BJ (cell line): ENCODE data around the gene CKAP4. TPM values are rescaled to one million over a fixed set of nuclear protein-coding genes. Genes with fewer than 3 reads are reported as not detected.
A peak's percentile ranks its signal among the peaks of the same experiment; 100 is the strongest.
"Not testable (repeated sequence)": the region's sequence is repeated elsewhere in the genome, so short reads cannot be mapped to it uniquely, and the experiment has no call there.

Experiments used
- CTCF ChIA-PET: fragments of 350-600 bp; formaldehyde crosslinking; extraction: SDS; loops from one replicate; lab custom pipeline; 2021; ENCODE audit warnings: antibody characterized with exemption, inconsistent platforms; lab: Yijun Ruan, JAX
- POLR2A ChIA-PET: fragments of 300-600 bp; sonication (Branson Sonifier 250); formaldehyde crosslinking; extraction: SDS; loops from one replicate; lab custom pipeline; 2021; ENCODE audit warnings: antibody characterized with exemption; lab: Charles Lee
- DNase-seq: peaks from one replicate; pipeline ENCODE4 v3.0.0-alpha.2; 2011; ENCODE audit warnings: low read depth
- H3K27me3 ChIP-seq: 2 replicates; pipeline ENCODE4 v1.6.0; 2011; ENCODE audit warnings: low read length; ENCODE audit not compliant: control insufficient read depth, insufficient read depth
- H3K36me3 ChIP-seq: 2 replicates; pipeline ENCODE4 v1.5.1; 2011; ENCODE audit warnings: low read length; ENCODE audit not compliant: control insufficient read depth, insufficient read depth
- H3K4me3 ChIP-seq: 2 replicates; pipeline ENCODE4 v1.5.1; 2011; ENCODE audit warnings: low read depth, mild to moderate bottlenecking, control low read depth, low read length
- CTCF ChIP-seq: IDR thresholded peaks from 2 replicates; pipeline ENCODE4 v1.5.1; 2011; ENCODE audit warnings: low read depth, mild to moderate bottlenecking, control low read depth, inconsistent platforms, low read length, moderate library complexity; ENCODE audit not compliant: insufficient read depth
- polyA plus RNA-seq: library from polyadenylated mRNA; depleted of rRNA; stranded (reverse); fragments of >200 nt; gene quantifications from 2 replicates; pipeline ENCODE4 v1.2.3, GENCODE V29; 2011

CKAP4 gene
- polyA plus RNA-seq, 1 experiment = 315 TPM

DNA sequence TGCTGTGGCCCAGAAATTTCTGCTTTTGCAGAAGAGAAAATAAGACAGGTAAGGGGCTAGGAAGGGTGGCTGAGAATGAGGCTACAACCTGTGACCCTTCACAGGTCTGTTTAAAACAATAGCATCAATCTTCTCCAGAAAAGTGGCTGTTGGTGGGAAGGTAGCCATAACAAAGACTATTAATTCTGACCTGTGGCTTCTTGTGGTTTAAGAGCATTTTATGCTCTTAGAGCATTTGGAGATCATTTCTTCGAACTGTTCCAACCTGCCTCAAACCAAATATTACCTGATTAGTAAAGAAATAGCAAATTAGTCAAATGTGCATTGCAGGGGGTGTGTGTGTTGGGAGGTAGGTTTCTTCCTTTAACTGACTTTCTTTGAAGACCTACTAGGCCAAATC, 39.5 kb upstream of the CKAP4 start:
- CTCF ChIA-PET = no interaction called here
- no peak for TF ChIP-seq CTCF
- Histone ChIP-seq H3K36me3 (no peaks in the 10 kb centered on the region), H3K4me3 (no peak overlapping the region), H3K27me3 (peaks cover 2% of the 10 kb centered on the region)
- DNase-seq = no peak
- POLR2A ChIA-PET = no interaction called here

DNA sequence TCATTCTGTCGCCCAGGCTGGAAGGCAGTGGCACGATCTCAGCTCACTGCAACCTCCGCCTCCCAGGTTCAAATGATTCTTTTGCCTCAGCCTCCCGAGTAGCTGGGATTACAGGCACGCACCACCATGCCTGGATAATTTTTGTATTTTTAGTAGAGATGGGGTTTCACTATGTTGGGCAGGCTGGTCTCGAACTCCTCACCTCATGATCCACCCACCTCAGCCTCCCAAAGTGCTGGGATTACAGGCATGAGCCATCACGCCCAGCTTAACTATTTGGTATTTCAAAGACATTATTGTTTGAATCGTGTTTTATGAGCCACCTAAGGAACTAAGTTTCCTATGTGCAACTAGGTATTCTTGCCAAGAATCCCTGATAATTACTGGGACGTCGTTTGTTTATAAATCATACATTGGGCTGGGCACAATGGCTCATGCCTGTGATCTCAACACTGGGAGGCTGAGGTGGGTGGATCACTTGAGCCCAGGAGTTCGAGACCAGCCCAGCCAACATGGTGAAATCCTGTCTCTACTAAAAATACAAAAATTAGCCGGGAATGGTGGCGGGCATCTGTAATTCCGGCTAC, 38.8 kb upstream of the CKAP4 start:
- DNase-seq, H3K36me3 ChIP-seq, H3K27me3 ChIP-seq, POLR2A ChIA-PET, H3K4me3 ChIP-seq: not testable (repeated sequence)
- CTCF ChIA-PET = interaction anchor here (0.7 to 10.1 kb wide), 2 partner anchors 30 to 58 kb away, joined by 4 to 153 read pairs; no protein-coding TSS in a partner anchor

GRCh38 chr12:106285982-106286381, 38.2 kb upstream of the CKAP4 start:
- H3K36me3 ChIP-seq = no peaks in the 10 kb centered on the region
- CTCF ChIA-PET = interaction anchor here (0.5 to 10.1 kb wide), 3 partner anchors 30 to 915 kb away, joined by 3 to 153 read pairs (median 4); no protein-coding TSS in a partner anchor
- DNase-seq = no peak
- peaks cover 2% of the 10 kb centered on the region for H3K27me3 ChIP-seq
- POLR2A ChIA-PET = no interaction called here
- H3K4me3 ChIP-seq = no peak overlapping the region
- TF ChIP-seq CTCF = no peak

- Histone ChIP-seq H3K36me3 (no peaks in the 10 kb centered on the region), H3K27me3 (peaks cover 2% of the 10 kb centered on the region), H3K4me3 (no peak overlapping the region)
- no peak for TF ChIP-seq CTCF
- no peak for DNase-seq
- POLR2A ChIA-PET = no interaction called here
- CTCF ChIA-PET = interaction anchor here (0.8 to 10.1 kb wide), 5 partner anchors 11 to 61 kb away, joined by 3 to 153 read pairs (median 4); no protein-coding TSS in a partner anchor
Observed at GRCh38 chr12:106284358-106285105, 36.7 kb upstream of the CKAP4 start.

DNA sequence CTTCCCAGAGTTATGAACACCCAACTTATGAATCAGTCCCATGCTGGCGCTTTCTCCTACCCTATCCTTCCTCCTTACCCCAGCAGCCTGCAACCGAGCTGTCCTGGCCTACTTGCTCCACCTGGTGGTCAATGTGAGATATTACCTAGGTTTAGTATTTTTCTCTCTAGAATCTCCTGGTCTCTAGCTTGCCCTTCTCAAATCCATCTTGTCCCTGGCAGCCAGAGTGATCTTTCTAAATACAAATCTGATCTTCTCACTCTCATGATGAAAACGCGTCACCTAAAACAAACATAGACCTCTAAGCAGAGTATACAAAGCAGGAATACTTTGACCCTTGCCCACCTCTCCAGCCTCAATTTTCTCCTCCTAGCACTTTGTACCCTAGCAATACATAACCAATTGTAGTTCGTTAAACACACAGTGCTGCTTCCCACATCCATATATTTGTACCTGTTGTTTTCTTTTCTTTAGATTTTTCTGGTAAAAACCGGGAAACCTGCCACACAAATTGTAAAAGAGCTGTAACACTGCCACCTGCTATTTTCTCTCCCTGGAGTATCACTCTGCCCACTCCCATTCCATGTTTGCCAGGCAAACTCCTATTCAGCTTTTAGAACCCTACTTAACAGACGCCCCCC, 34.8 kb upstream of the CKAP4 start:
- Histone ChIP-seq H3K27me3 (peaks cover 2% of the 10 kb centered on the region), H3K4me3 (no peak overlapping the region), H3K36me3 (no peaks in the 10 kb centered on the region)
- TF ChIP-seq CTCF = peak; percentile 77
- ChIA-PET CTCF (interaction anchor here (0.5 to 10.1 kb wide), 20 partner anchors 11 to 864 kb away, joined by 3 to 153 read pairs (median 5); partner anchors contain the start of gene POLR3B), POLR2A (no interaction called here)
- DNase-seq = no peak
